Endothelial cell of umbilical vein (primary cell): Measurements from ENCODE around the gene TMEM14A. TPM values are rescaled to one million over a fixed set of nuclear protein-coding genes. Genes with fewer than 3 reads are reported as not detected.

Experiments used
- BruUV-seq: library from RNA; stranded (reverse); fragments of 400-500 nt; replicated peaks from 2 replicates; lab custom pipeline; 2021; lab: Mats Ljungman, UMichigan
- CTCF ChIA-PET: fragments of 300-600, 350-600 bp; sonication (Branson Sonifier 250); formaldehyde crosslinking; loops from one replicate; lab custom pipeline; 2021; ENCODE audit warnings: antibody characterized with exemption, inconsistent platforms; lab: Charles Lee
- POLR2A ChIA-PET: fragments of 300-600, 350-600 bp; sonication (Branson Sonifier 250); formaldehyde crosslinking; loops from one replicate; lab custom pipeline; 2021; ENCODE audit warnings: antibody characterized with exemption, inconsistent platforms; lab: Charles Lee
- DNase-seq: peaks from one replicate; pipeline ENCODE4 v3.0.0-alpha.2; 2011; ENCODE audit warnings: low read depth, low spot score
- FAIRE-seq: peaks from 2 replicates; lab custom pipeline; 2011; peaks lifted over from hg19 to GRCh38; lab: Jason Lieb, UNC
- H2AFZ ChIP-seq: 2 replicates; pipeline ENCODE4 v1.6.0; 2012; ENCODE audit warnings: low read depth, low read length, control low read depth, inconsistent platforms
- H3K27ac ChIP-seq: 2 replicates; pipeline ENCODE4 v1.5.1; 2011; ENCODE audit warnings: low read depth, mild to moderate bottlenecking, control low read depth, low read length, moderate library complexity; ENCODE audit not compliant: insufficient read depth
- H3K27me3 ChIP-seq, 2 experiments: 2 replicates each; pipeline versions ENCODE4 v1.6.0 to v1.6.1; 2011; ENCODE audit warnings: low read length in 2 of 2, mixed read lengths in 1 of 2; ENCODE audit not compliant: control insufficient read depth in 2 of 2, insufficient read depth in 2 of 2
- H3K36me3 ChIP-seq, 2 experiments: 2 replicates in 1 of 2; 3 replicates in 1 of 2; pipeline ENCODE4 v1.5.1; 2011; ENCODE audit warnings: low read length in 2 of 2, mild to moderate bottlenecking in 1 of 2, moderate library complexity in 1 of 2; ENCODE audit not compliant: control insufficient read depth in 2 of 2, insufficient read depth in 2 of 2; ENCODE audit errors: extremely low read depth in 1 of 2
- H3K4me1 ChIP-seq: 3 replicates; pipeline ENCODE4 v1.5.1; 2011; ENCODE audit warnings: mild to moderate bottlenecking, low read length; ENCODE audit not compliant: control insufficient read depth, insufficient read depth; ENCODE audit errors: extremely low read depth
- H3K4me2 ChIP-seq: 2 replicates; pipeline ENCODE4 v1.6.1; 2011; ENCODE audit warnings: low read length, control low read depth, mixed read lengths; ENCODE audit not compliant: insufficient read depth
- H3K4me3 ChIP-seq, 3 experiments: fragments of 200-600 bp in 1 of 3; sonication (generic), shearing (Covaris generic) in 1 of 3; replicated peaks in 1 of 3; 2 replicates each; pipeline ENCODE4 v1.5.1; 2011 to 2016; ENCODE audit warnings: control low read depth in 3 of 3, low read length in 3 of 3, mild to moderate bottlenecking in 2 of 3, inconsistent platforms in 1 of 3, low read depth in 1 of 3, moderate library complexity in 1 of 3; ENCODE audit not compliant: insufficient read depth in 1 of 3
- H3K79me2 ChIP-seq: 2 replicates; pipeline ENCODE4 v1.6.0; 2012; ENCODE audit warnings: low read length, inconsistent platforms; ENCODE audit not compliant: control insufficient read depth, insufficient read depth
- H3K9ac ChIP-seq: replicated peaks from 2 replicates; pipeline ENCODE3; 2011; ENCODE audit warnings: low read length, control low read depth; ENCODE audit not compliant: insufficient read depth; ENCODE audit errors: extremely low read depth
- H3K9me1 ChIP-seq: replicated peaks from 3 replicates; pipeline ENCODE4 v1.6.0; 2011; ENCODE audit warnings: mild to moderate bottlenecking, low read length; ENCODE audit not compliant: control insufficient read depth, insufficient read depth; ENCODE audit errors: extremely low read depth
- H3K9me3 ChIP-seq: replicated peaks from 2 replicates; pipeline ENCODE4 v1.5.1; 2012; ENCODE audit warnings: low read length, inconsistent platforms; ENCODE audit not compliant: control insufficient read depth, insufficient read depth
- H4K20me1 ChIP-seq: replicated peaks from 2 replicates; pipeline ENCODE3; 2011; ENCODE audit warnings: mild to moderate bottlenecking, low read length; ENCODE audit not compliant: control insufficient read depth, insufficient read depth; ENCODE audit errors: extremely low read depth
- CTCF ChIP-seq, 2 donors: IDR thresholded peaks; 1 replicate in 1 of 2; 2 replicates in 1 of 2; pipeline ENCODE4 v1.5.1; 2011; ENCODE audit warnings: low read length in 2 of 2, mild to moderate bottlenecking in 2 of 2, moderate library complexity in 2 of 2, control low read depth in 1 of 2, inconsistent platforms in 1 of 2, low read depth in 1 of 2; ENCODE audit not compliant: insufficient read depth in 1 of 2; ENCODE audit errors: extremely low read depth in 1 of 2
- EZH2 ChIP-seq: IDR thresholded peaks from 2 replicates; pipeline ENCODE4 v1.6.1; 2012; ENCODE audit warnings: borderline replicate concordance, low read depth, mild to moderate bottlenecking, moderate library complexity, low read length, inconsistent platforms; ENCODE audit not compliant: severe bottlenecking
- FOS ChIP-seq: IDR thresholded peaks from 2 replicates; pipeline ENCODE4 v1.6.1; 2011; ENCODE audit warnings: mild to moderate bottlenecking, low read length, moderate library complexity, borderline replicate concordance; ENCODE audit not compliant: insufficient read depth
- GATA2 ChIP-seq: IDR thresholded peaks from 2 replicates; pipeline ENCODE4 v1.7.0; 2011; ENCODE audit warnings: low read depth, mild to moderate bottlenecking, moderate library complexity, mixed read lengths, low read length; ENCODE audit not compliant: insufficient read length, insufficient read depth
- JUN ChIP-seq: IDR thresholded peaks from 2 replicates; pipeline ENCODE4 v1.6.1; 2011; ENCODE audit warnings: borderline replicate concordance, low read depth; ENCODE audit not compliant: insufficient read length, insufficient read depth
- MAX ChIP-seq: IDR thresholded peaks from 2 replicates; pipeline ENCODE4 v1.6.1; 2011; ENCODE audit not compliant: insufficient read depth, insufficient read length
- MYC ChIP-seq: IDR thresholded peaks from one replicate; pipeline ENCODE4 v1.6.1; 2011; ENCODE audit warnings: mild to moderate bottlenecking, low read depth, low read length
- POLR2A ChIP-seq: IDR thresholded peaks from 2 replicates; pipeline ENCODE4 v1.6.1; 2012; ENCODE audit warnings: low read depth, mild to moderate bottlenecking, control low read depth, low read length
- POLR2AphosphoS5 ChIP-seq: IDR thresholded peaks from 2 replicates; pipeline ENCODE4 v1.6.1; 2012; ENCODE audit warnings: low read depth, mild to moderate bottlenecking, control low read depth, low read length, moderate library complexity; ENCODE audit not compliant: insufficient read depth
- dilution Hi-C: fragments of 300-500 bp; cut with MboI; formaldehyde crosslinking; loops from one replicate; pipeline ENCODE4 v1.15.0; 2019; ENCODE audit warnings: low sequenced_read_pairs; ENCODE audit not compliant: extremely low pct_ligation_motif_present
- intact Hi-C: fragments of 100-400 bp; cut with micrococcal nuclease; formaldehyde crosslinking; loops from one replicate; pipeline ENCODE4 v1.10.0; 2022
- polyA plus RNA-seq, 4 experiments: library from polyadenylated mRNA; depleted of rRNA in 3 of 4; stranded (reverse) in 3 of 4; unstranded in 1 of 4; fragments of >200 nt; gene quantifications; 2 replicates each; pipeline versions ENCODE4 v1.2.1 to v1.2.3, GENCODE V29; 2011 to 2012; ENCODE audit warnings: missing spikeins in 1 of 4
- total RNA-seq: library from RNA; stranded (reverse); gene quantifications from 2 replicates; pipeline ENCODE4 v1.2.3, GENCODE V29; 2021

The TMEM14A gene
- total and polyA plus RNA-seq, 2 donors (not counting 3 experiments of a cell fraction or from before 2014, with no cell fraction given) = 19.5 to 33.7 TPM

GRCh38 chr6:52663120-52663935 is 7.6 kb upstream of the TMEM14A start:
- H3K4me1 ChIP-seq = peaks cover 15% of the 10 kb centered on the region
- no peaks in the 10 kb centered on the region for H3K9me1 ChIP-seq
- H3K9ac ChIP-seq = peak overlapping the region; percentile 75
- CTCF ChIA-PET = interaction anchor here (0.6 to 4.7 kb wide), 24 partner anchors 9 to 500 kb away, joined by 3 to 100 read pairs (median 6); partner anchors contain the start of genes MCM3 and TRAM2
- TF ChIP-seq CTCF (IDR thresholded peaks at IDR 0.05; ENCODE audit: extremely low read depth in 1 of 2, insufficient read depth in 1 of 2, low read depth in 1 of 2, low read length in 2 of 2) (peak; percentile 55 to 70), EZH2 (no peak)
- intact Hi-C loops = loop anchor here (1.0 to 5.0 kb wide), 7 partner anchors 65 to 501 kb away; partner anchors contain the start of gene GSTA4
- peak overlapping the region; percentile 99 for H3K4me2 ChIP-seq
- peak; percentile 95 for FAIRE-seq
- H3K27ac ChIP-seq = peak overlapping the region; percentile 12
- peak; percentile 78 for DNase-seq
- POLR2A ChIA-PET = no interaction called here
- peak overlapping the region; percentile 46 to 92 (median 54) for H3K4me3 ChIP-seq
- no peaks in the 10 kb centered on the region for H3K9me3 ChIP-seq
- no TSS peak for BruUV-seq
- H3K79me2 ChIP-seq = peaks cover 14% of the 10 kb centered on the region
- H4K20me1 ChIP-seq = no peaks in the 10 kb centered on the region
- no peaks in the 10 kb centered on the region for H3K36me3 ChIP-seq
- H3K27me3 ChIP-seq = no peaks in the 10 kb centered on the region
- H2AFZ ChIP-seq = peak overlapping the region; percentile 92
- dilution Hi-C loops = loop anchor here (10.0 to 25.0 kb wide), 2 partner anchors 276 to 399 kb away; no protein-coding TSS in a partner anchor

GRCh38 chr6:52663936-52664185 is 7.1 kb upstream of the TMEM14A start:
- BruUV-seq = no TSS peak
- Histone ChIP-seq H3K27me3 (no peaks in the 10 kb centered on the region), H3K4me2 (peak overlapping the region; percentile 99), H3K9ac (peak overlapping the region; percentile 75), H4K20me1 (no peaks in the 10 kb centered on the region), H3K27ac (peak overlapping the region; percentile 12), H3K79me2 (peaks cover 14% of the 10 kb centered on the region), H3K9me1 (no peaks in the 10 kb centered on the region), H3K36me3 (no peaks in the 10 kb centered on the region), H3K4me3 (peak overlapping the region; percentile 46 to 92 (median 54)), H3K4me1 (peaks cover 15% of the 10 kb centered on the region), H2AFZ (peak overlapping the region; percentile 92), H3K9me3 (no peaks in the 10 kb centered on the region)
- intact Hi-C loops (loop anchor here (1.0 to 5.0 kb wide), 8 partner anchors 65 to 501 kb away; partner anchors contain the start of genes GSTA4 and MCM3), dilution Hi-C loops (loop anchor here (10.0 to 25.0 kb wide), 2 partner anchors 277 to 399 kb away; no protein-coding TSS in a partner anchor)
- POLR2A ChIA-PET = no interaction called here
- no peak for TF ChIP-seq FOS
- TF ChIP-seq EZH2 = no peak
- TF ChIP-seq GATA2 = no peak
- TF ChIP-seq POLR2AphosphoS5 = no peak
- TF ChIP-seq MAX = no peak
- no peak for TF ChIP-seq POLR2A
- no peak for TF ChIP-seq CTCF (IDR thresholded peaks at IDR 0.05; ENCODE audit: extremely low read depth in 1 of 2, insufficient read depth in 1 of 2, low read depth in 1 of 2, low read length in 2 of 2)
- no peak for TF ChIP-seq JUN
- no peak for TF ChIP-seq MYC
- FAIRE-seq = no peak
- CTCF ChIA-PET = interaction anchor here (0.6 to 4.7 kb wide), 14 partner anchors 14 to 501 kb away, joined by 3 to 100 read pairs (median 7); partner anchors contain the start of genes MCM3 and TRAM2
- DNase-seq = no peak
